HCT116 (cell line): ENCODE results near the gene CASK. TPM values are rescaled to one million over a fixed set of nuclear protein-coding genes. Genes with fewer than 3 reads are reported as not detected.

Experiments used
- ATAC-seq: fragments of 200-7000 bp; cut with Tn5 transposase; 2 replicates; pipeline ENCODE4 v1.9.1; 2020; ENCODE audit warnings: mild to moderate bottlenecking, moderate library complexity
- BruUV-seq: library from RNA; stranded (reverse); fragments of 400-500 nt; replicated peaks from 2 replicates; lab custom pipeline; 2021; lab: Mats Ljungman, UMichigan
- CTCF ChIA-PET: fragments of 300-600 bp; sonication (Branson Sonifier 250); formaldehyde crosslinking; loops from one replicate; lab custom pipeline; 2021; ENCODE audit warnings: antibody characterized with exemption; lab: Charles Lee
- POLR2A ChIA-PET: fragments of 300-600, 350-600 bp; sonication (Branson Sonifier 250); formaldehyde crosslinking; loops from one replicate; lab custom pipeline; 2021; ENCODE audit warnings: antibody characterized with exemption; lab: Charles Lee
- RAD21 ChIA-PET, 2 experiments: fragments of 300-600 bp; sonication (Branson Sonifier 250); formaldehyde crosslinking; loops; one replicate each; lab custom pipeline; 2023; ENCODE audit warnings: low total read pairs in 2 of 2; ENCODE audit not compliant: uncharacterized antibody in 2 of 2, unreplicated experiment in 2 of 2, low non-redundant PET in 1 of 2; lab: Charles Lee
- DNase-seq: peaks from one replicate; pipeline ENCODE4 v3.0.0-alpha.2; 2010; ENCODE audit warnings: low read depth, low spot score
- H2AFZ ChIP-seq: fragments of 200-600 bp; shearing (Covaris generic), sonication (generic); 2 replicates; pipeline ENCODE4 v1.6.1; 2017; ENCODE audit warnings: low read depth, mixed run types, mixed read lengths, antibody characterized with exemption, low read length; ENCODE audit not compliant: poor library complexity, severe bottlenecking
- H3K27ac ChIP-seq: 2 replicates; pipeline ENCODE4 v1.5.1; 2012; ENCODE audit warnings: low read depth, low read length
- H3K27me3 ChIP-seq: fragments of 200-600 bp; sonication (generic); 2 replicates; pipeline ENCODE4 v1.6.1; 2016; ENCODE audit warnings: mixed run types, low read length, mixed read lengths; ENCODE audit not compliant: insufficient read depth
- H3K36me3 ChIP-seq, 2 experiments: fragments of 200-500 bp in 1 of 2; fragments of 200-600 bp in 1 of 2; sonication (Bioruptor generic) in 1 of 2; sonication (generic) in 1 of 2; 2 replicates each; pipeline versions ENCODE4 v1.5.1 to v1.6.1; 2014 to 2016; ENCODE audit warnings: low read length in 2 of 2, inconsistent platforms in 1 of 2, mixed read lengths in 1 of 2, mixed run types in 1 of 2; ENCODE audit not compliant: insufficient read depth in 2 of 2, control insufficient read depth in 1 of 2
- H3K4me1 ChIP-seq, 2 experiments: fragments of 200-600 bp in 1 of 2; sonication (generic) in 1 of 2; 2 replicates each; pipeline versions ENCODE4 v1.5.1 to v1.6.1; 2012 to 2017; ENCODE audit warnings: low read length in 2 of 2, inconsistent platforms in 1 of 2, mild to moderate bottlenecking in 1 of 2, mixed read lengths in 1 of 2, mixed run types in 1 of 2, moderate library complexity in 1 of 2; ENCODE audit not compliant: insufficient read depth in 2 of 2, control insufficient read depth in 1 of 2
- H3K4me2 ChIP-seq: fragments of 200-600 bp; sonication (generic); 2 replicates; pipeline ENCODE4 v1.6.1; 2017; ENCODE audit warnings: mixed run types, low read length, mixed read lengths
- H3K4me3 ChIP-seq, 2 experiments: fragments of 200-600 bp in 1 of 2; sonication (generic) in 1 of 2; replicated peaks in 1 of 2; 2 replicates each; pipeline ENCODE4 v1.5.1; 2011 to 2016; ENCODE audit warnings: low read length in 2 of 2, control low read depth in 1 of 2, low read depth in 1 of 2, mild to moderate bottlenecking in 1 of 2, mixed read lengths in 1 of 2, mixed run types in 1 of 2
- H3K79me2 ChIP-seq: fragments of 200-600 bp; sonication (generic); 2 replicates; pipeline ENCODE4 v1.6.1; 2017; ENCODE audit warnings: mild to moderate bottlenecking, mixed run types, low read length, moderate library complexity, mixed read lengths; ENCODE audit not compliant: insufficient read depth
- H3K9ac ChIP-seq: fragments of 200-600 bp; sonication (generic); 2 replicates; pipeline ENCODE4 v1.6.1; 2016; ENCODE audit warnings: low read length, mixed read lengths
- H3K9me2 ChIP-seq: fragments of 200-600 bp; sonication (generic), shearing (Covaris generic); 2 replicates; pipeline ENCODE4 v1.6.1; 2017; ENCODE audit warnings: mixed run types, mild to moderate bottlenecking, moderate library complexity; ENCODE audit not compliant: insufficient read depth
- H3K9me3 ChIP-seq, 2 experiments: fragments of 200-500 bp in 1 of 2; fragments of 200-600 bp in 1 of 2; sonication (Bioruptor generic) in 1 of 2; sonication (generic) in 1 of 2; 2 replicates each; pipeline ENCODE4 v1.6.1; 2014 to 2017; ENCODE audit warnings: low read length in 2 of 2, mixed read lengths in 2 of 2, inconsistent platforms in 1 of 2, low read depth in 1 of 2, mild to moderate bottlenecking in 1 of 2, mixed run types in 1 of 2, moderate library complexity in 1 of 2; ENCODE audit not compliant: control insufficient read depth in 1 of 2, insufficient read depth in 1 of 2
- H4K20me1 ChIP-seq: fragments of 200-600 bp; sonication (generic), shearing (Covaris generic); 2 replicates; pipeline ENCODE4 v1.6.1; 2017; ENCODE audit warnings: mixed run types, mild to moderate bottlenecking, moderate library complexity; ENCODE audit not compliant: insufficient read depth
- CBX3 ChIP-seq: IDR thresholded peaks from 2 replicates; pipeline ENCODE4 v1.6.1; 2012; ENCODE audit warnings: low read depth
- EGR1 ChIP-seq: IDR thresholded peaks from 2 replicates; pipeline ENCODE4 v1.6.1; 2012; ENCODE audit warnings: low read depth
- ELF1 ChIP-seq: IDR thresholded peaks from 2 replicates; pipeline ENCODE4 v1.6.1; 2012; ENCODE audit warnings: low read depth, borderline replicate concordance
- EZH2phosphoT487 ChIP-seq: fragments of 200-600 bp; IDR thresholded peaks from 2 replicates; pipeline ENCODE4 v1.6.1; 2018; ENCODE audit warnings: antibody characterized with exemption, borderline replicate concordance
- FOSL1 ChIP-seq: IDR thresholded peaks from 2 replicates; pipeline ENCODE4 v1.6.1; 2012; ENCODE audit warnings: low read depth
- JUND ChIP-seq: IDR thresholded peaks from 2 replicates; pipeline ENCODE4 v1.6.1; 2012
- SP1 ChIP-seq: IDR thresholded peaks from 2 replicates; pipeline ENCODE4 v1.6.1; 2012; ENCODE audit warnings: low read depth
- SRF ChIP-seq: IDR thresholded peaks from 2 replicates; pipeline ENCODE4 v1.6.1; 2012; ENCODE audit warnings: low read depth
- TCF7L2 ChIP-seq: IDR thresholded peaks from 2 replicates; pipeline ENCODE4 v1.7.0; 2011; ENCODE audit warnings: borderline replicate concordance, inconsistent platforms; ENCODE audit not compliant: insufficient read depth, insufficient read length; ENCODE audit errors: extremely low read depth
- YY1 ChIP-seq: IDR thresholded peaks from 2 replicates; pipeline ENCODE4 v1.6.1; 2011; ENCODE audit warnings: low read length, low read depth, moderate library complexity, mild to moderate bottlenecking; ENCODE audit not compliant: insufficient replicate concordance; ENCODE audit errors: extremely low read depth
- ZNF274 ChIP-seq: fragments of 200-500 bp; sonication (Bioruptor generic); IDR thresholded peaks from 2 replicates; pipeline ENCODE4 v1.6.1; 2014; ENCODE audit warnings: mild to moderate bottlenecking, low read depth, low read length, inconsistent platforms
- intact Hi-C: fragments of 100-400 bp; cut with micrococcal nuclease; formaldehyde crosslinking; loops from 2 replicates; pipeline ENCODE4 v1.10.0; 2022
- total RNA-seq: library from RNA; stranded (reverse); gene quantifications from one replicate; pipeline ENCODE4 v1.2.1, GENCODE V29; 2021; ENCODE audit not compliant: unreplicated experiment
- TF ChIP-seq, protein P1 (sequence below), 3 experiments: fragments of 200-600 bp in 1 of 3; sonication (generic) in 1 of 3; IDR thresholded peaks in 2 of 3; conservative IDR thresholded peaks in 1 of 3; 2 replicates each; pipeline ENCODE4 v1.5.1; 2012 to 2017; ENCODE audit warnings: low read depth in 2 of 3, low read length in 2 of 3, antibody characterized with exemption in 1 of 3, borderline replicate concordance in 1 of 3, control low read depth in 1 of 3, mild to moderate bottlenecking in 1 of 3, mixed read lengths in 1 of 3, mixed run types in 1 of 3, moderate library complexity in 1 of 3; ENCODE audit not compliant: insufficient read depth in 1 of 3
- TF ChIP-seq, protein P2 (sequence below): IDR thresholded peaks from 2 replicates; pipeline ENCODE4 v1.6.1; 2012
- TF ChIP-seq, protein P3 (sequence below): IDR thresholded peaks from 2 replicates; pipeline ENCODE4 v1.6.1; 2011; ENCODE audit warnings: mild to moderate bottlenecking, low read length, moderate library complexity; ENCODE audit not compliant: insufficient replicate concordance; ENCODE audit errors: extremely low read depth
- TF ChIP-seq, protein P4 (sequence below): IDR thresholded peaks from 2 replicates; pipeline ENCODE4 v1.6.1; 2012; ENCODE audit warnings: low read depth

Gene CASK
- total RNA-seq, 1 experiment from 2014 or later = 39.0 TPM

DNA sequence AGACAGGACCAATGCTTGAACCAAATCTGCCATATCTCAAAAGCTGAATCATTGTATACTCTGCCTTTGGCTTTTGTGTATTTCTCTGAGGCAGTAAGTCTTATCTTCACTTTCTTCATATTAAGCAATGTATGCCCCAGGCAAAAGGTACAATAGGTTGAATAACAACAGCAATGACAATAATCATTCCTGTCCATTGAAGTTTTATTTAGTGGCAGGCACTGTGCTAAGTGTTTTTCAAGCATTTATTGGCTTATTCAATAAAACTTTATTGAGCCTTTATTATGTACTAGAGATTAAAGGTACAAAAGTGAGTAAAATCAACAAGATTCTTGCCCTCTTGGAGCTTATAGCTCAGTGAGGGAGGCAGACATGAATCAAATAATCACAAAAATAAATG is 8.2 kb upstream of the CASK start:
- DNase-seq (no peak), ATAC-seq (no peak)
- no TSS peak for BruUV-seq
- Histone ChIP-seq H3K27ac (no peak overlapping the region), H3K36me3 (no peaks in the 10 kb centered on the region), H4K20me1 (no peaks in the 10 kb centered on the region), H3K9me2 (no peaks in the 10 kb centered on the region), H3K4me2 (no peak overlapping the region), H2AFZ (no peak overlapping the region), H3K4me1 (no peaks in the 10 kb centered on the region), H3K4me3 (no peak overlapping the region), H3K9me3 (no peaks in the 10 kb centered on the region), H3K9ac (no peak overlapping the region), H3K79me2 (no peaks in the 10 kb centered on the region), H3K27me3 (no peaks in the 10 kb centered on the region)
- RAD21 ChIA-PET = no interaction called here
- TF ChIP-seq, protein P1, sequence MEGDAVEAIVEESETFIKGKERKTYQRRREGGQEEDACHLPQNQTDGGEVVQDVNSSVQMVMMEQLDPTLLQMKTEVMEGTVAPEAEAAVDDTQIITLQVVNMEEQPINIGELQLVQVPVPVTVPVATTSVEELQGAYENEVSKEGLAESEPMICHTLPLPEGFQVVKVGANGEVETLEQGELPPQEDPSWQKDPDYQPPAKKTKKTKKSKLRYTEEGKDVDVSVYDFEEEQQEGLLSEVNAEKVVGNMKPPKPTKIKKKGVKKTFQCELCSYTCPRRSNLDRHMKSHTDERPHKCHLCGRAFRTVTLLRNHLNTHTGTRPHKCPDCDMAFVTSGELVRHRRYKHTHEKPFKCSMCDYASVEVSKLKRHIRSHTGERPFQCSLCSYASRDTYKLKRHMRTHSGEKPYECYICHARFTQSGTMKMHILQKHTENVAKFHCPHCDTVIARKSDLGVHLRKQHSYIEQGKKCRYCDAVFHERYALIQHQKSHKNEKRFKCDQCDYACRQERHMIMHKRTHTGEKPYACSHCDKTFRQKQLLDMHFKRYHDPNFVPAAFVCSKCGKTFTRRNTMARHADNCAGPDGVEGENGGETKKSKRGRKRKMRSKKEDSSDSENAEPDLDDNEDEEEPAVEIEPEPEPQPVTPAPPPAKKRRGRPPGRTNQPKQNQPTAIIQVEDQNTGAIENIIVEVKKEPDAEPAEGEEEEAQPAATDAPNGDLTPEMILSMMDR (IDR thresholded peaks at IDR 0.05 in 2 of 3, conservative IDR thresholded peaks at IDR 0.05 in 1 of 3; ENCODE audit: borderline replicate concordance in 1 of 3, insufficient read depth in 1 of 3, low read depth in 2 of 3, low read length in 2 of 3) = no peak
- TF ChIP-seq FOSL1 (no peak), EGR1 (no peak), YY1 (no peak), TCF7L2 (no peak), ZNF274 (no peak), SP1 (no peak), CBX3 (no peak), EZH2phosphoT487 (no peak), JUND (no peak), ELF1 (no peak), SRF (no peak)
- TF ChIP-seq, protein P2, sequence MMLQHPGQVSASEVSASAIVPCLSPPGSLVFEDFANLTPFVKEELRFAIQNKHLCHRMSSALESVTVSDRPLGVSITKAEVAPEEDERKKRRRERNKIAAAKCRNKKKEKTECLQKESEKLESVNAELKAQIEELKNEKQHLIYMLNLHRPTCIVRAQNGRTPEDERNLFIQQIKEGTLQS = no peak
- TF ChIP-seq, protein P3, sequence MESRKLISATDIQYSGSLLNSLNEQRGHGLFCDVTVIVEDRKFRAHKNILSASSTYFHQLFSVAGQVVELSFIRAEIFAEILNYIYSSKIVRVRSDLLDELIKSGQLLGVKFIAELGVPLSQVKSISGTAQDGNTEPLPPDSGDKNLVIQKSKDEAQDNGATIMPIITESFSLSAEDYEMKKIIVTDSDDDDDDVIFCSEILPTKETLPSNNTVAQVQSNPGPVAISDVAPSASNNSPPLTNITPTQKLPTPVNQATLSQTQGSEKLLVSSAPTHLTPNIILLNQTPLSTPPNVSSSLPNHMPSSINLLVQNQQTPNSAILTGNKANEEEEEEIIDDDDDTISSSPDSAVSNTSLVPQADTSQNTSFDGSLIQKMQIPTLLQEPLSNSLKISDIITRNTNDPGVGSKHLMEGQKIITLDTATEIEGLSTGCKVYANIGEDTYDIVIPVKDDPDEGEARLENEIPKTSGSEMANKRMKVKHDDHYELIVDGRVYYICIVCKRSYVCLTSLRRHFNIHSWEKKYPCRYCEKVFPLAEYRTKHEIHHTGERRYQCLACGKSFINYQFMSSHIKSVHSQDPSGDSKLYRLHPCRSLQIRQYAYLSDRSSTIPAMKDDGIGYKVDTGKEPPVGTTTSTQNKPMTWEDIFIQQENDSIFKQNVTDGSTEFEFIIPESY = no peak
- TF ChIP-seq, protein P4, sequence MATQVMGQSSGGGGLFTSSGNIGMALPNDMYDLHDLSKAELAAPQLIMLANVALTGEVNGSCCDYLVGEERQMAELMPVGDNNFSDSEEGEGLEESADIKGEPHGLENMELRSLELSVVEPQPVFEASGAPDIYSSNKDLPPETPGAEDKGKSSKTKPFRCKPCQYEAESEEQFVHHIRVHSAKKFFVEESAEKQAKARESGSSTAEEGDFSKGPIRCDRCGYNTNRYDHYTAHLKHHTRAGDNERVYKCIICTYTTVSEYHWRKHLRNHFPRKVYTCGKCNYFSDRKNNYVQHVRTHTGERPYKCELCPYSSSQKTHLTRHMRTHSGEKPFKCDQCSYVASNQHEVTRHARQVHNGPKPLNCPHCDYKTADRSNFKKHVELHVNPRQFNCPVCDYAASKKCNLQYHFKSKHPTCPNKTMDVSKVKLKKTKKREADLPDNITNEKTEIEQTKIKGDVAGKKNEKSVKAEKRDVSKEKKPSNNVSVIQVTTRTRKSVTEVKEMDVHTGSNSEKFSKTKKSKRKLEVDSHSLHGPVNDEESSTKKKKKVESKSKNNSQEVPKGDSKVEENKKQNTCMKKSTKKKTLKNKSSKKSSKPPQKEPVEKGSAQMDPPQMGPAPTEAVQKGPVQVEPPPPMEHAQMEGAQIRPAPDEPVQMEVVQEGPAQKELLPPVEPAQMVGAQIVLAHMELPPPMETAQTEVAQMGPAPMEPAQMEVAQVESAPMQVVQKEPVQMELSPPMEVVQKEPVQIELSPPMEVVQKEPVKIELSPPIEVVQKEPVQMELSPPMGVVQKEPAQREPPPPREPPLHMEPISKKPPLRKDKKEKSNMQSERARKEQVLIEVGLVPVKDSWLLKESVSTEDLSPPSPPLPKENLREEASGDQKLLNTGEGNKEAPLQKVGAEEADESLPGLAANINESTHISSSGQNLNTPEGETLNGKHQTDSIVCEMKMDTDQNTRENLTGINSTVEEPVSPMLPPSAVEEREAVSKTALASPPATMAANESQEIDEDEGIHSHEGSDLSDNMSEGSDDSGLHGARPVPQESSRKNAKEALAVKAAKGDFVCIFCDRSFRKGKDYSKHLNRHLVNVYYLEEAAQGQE = no peak
- intact Hi-C loops = no loop called here
- POLR2A ChIA-PET = no interaction called here
- CTCF ChIA-PET = no interaction called here
